ENCODE data around the gene FMO5. TPM values are rescaled to one million over a fixed set of nuclear protein-coding genes. Genes with fewer than 3 reads are reported as not detected.

Gene FMO5, protein sequence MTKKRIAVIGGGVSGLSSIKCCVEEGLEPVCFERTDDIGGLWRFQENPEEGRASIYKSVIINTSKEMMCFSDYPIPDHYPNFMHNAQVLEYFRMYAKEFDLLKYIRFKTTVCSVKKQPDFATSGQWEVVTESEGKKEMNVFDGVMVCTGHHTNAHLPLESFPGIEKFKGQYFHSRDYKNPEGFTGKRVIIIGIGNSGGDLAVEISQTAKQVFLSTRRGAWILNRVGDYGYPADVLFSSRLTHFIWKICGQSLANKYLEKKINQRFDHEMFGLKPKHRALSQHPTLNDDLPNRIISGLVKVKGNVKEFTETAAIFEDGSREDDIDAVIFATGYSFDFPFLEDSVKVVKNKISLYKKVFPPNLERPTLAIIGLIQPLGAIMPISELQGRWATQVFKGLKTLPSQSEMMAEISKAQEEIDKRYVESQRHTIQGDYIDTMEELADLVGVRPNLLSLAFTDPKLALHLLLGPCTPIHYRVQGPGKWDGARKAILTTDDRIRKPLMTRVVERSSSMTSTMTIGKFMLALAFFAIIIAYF
- 0.19 and 2.5 TPM in 2 replicates for total RNA-seq

GRCh38 chr1:147225193-147225730 lies at the start of gene FMO5:
TSS of gene FMO5 (minus strand) at chr1:147225339. CDS start at chr1:147225029, 310 bp downstream.

DNA sequence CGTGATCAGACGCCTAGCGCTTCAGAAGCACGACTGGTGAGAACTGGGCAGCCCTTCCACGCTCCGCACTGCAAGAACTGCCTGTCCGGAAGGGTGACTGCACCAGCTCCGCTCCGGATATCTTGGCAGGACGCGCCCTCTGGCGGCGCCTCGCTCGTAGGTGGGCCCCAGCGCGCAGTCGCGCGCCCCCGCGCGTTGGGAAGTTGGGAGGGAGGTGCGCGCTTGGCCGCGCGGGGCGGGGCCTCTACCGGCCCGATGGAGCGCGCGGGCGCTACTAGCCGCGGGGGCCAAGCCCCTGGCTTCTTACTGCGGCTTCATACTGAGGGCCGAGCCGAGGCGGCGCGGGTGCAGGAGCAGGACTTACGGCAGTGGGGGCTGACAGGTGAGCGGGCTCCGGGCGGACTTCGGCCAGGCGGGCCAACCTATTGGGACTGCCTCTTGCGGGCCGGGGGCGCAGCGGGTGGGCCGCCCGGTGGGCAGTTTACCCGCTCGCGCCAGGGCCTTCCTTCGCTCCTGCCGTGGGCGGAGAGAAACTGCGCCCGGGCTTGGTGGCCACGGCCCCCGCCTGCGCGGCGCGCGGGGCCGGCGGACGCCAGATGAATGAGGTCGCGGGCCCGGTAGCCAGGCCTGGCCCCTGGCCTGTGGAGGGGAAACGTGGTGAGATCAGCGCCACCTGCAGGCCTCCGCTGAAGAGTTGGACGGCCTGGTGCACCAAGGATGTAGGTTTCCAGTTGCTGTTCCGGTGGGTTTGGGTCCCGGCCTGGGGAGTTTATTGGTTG lies 17.5 kb upstream of the FMO5 start, which contains the start of gene CHD1L:
CHD1L (plus strand) TSS at position 236 of the 779 bp plus-strand sequence; CDS start at position 256, 20 bp downstream.

DNA sequence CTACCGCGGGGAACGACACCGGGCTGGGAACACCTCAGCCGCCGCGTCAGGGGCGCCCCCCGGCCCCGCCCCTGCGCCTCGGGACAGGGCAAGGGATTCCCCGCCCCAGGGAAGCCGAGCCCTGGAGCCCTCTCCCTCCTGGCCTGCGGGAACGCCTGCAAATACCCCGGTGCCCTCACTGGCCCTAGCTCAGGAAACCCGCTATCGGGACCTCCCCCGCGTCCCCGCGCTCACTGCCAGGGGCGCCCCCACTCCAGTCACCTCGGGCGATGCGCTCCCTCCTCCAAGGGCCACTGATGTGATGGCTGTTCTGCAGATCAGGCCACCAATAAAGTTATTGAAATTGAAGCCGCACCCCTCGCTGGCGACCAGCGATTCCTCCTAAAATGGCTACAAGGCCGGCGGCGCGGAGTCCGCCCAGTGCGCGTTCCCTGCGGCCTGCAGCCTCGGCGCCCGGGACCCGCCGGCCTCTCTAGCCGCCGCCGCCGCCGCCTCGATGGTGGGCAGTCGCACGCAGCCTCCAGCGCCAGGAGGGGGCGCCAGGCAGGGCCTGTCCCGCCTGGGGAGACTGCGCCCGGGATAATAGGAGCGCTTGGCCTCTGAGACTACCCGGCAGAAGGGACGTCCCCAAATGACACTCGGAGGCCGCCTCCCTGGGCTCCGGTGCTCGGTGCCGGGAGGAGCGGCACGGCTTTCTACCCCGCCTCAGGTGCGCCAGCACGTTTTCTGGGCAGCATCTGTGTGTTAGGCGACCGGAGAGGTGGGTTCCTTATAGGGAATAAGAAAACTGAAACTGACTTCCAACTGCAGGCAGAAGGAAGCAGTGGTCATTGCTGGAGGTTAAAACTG lies 52.7 kb downstream of the FMO5 start, which contains the start of gene PRKAB2:
PRKAB2 (minus strand) TSS at position 303 of the 849 bp plus-strand sequence. CDS start 326 bp downstream, outside the sequence.

Other genes with a start within 250 kb of the FMO5 start
- 11.1 and 25.7 TPM in 2 replicates for gene PRKAB2, start 52.9 kb downstream of the FMO5 start, total RNA-seq
- 52.3 and 66.5 TPM in 2 replicates for gene CHD1L, start 17.3 kb upstream of the FMO5 start, total RNA-seq

All from regular cardiac myocyte (primary cell).